Loucy (cell line): Measurements from ENCODE around the gene RUVBL2.
A peak's percentile ranks its signal among the peaks of the same experiment; 100 is the strongest.

Experiments
- H2AFZ ChIP-seq: fragments of 200-600 bp; sonication (generic); 2 replicates; pipeline ENCODE4 v1.6.0; 2016; ENCODE audit warnings: antibody characterized with exemption, mild to moderate bottlenecking, low read length, moderate library complexity
- H3F3A ChIP-seq: fragments of 200-600 bp; 2 replicates; pipeline ENCODE4 v1.6.0; 2016; ENCODE audit warnings: antibody characterized with exemption, low read depth, mild to moderate bottlenecking
- H3K27me3 ChIP-seq: fragments of 200-600 bp; sonication (generic); 2 replicates; pipeline ENCODE4 v1.6.1; 2014; ENCODE audit warnings: low read length, mild to moderate bottlenecking; ENCODE audit not compliant: insufficient read depth, poor library complexity, severe bottlenecking
- H3K36me3 ChIP-seq: fragments of 200-600 bp; sonication (generic); 2 replicates; pipeline ENCODE4 v1.6.1; 2016; ENCODE audit warnings: low read length; ENCODE audit not compliant: insufficient read depth
- H3K4me1 ChIP-seq: fragments of 200-600 bp; sonication (generic); 2 replicates; pipeline ENCODE4 v1.5.1; 2014; ENCODE audit warnings: low read length, mild to moderate bottlenecking; ENCODE audit not compliant: insufficient read depth, poor library complexity, severe bottlenecking
- H3K4me2 ChIP-seq: fragments of 200-600 bp; sonication (generic); 2 replicates; pipeline ENCODE4 v1.6.0; 2014; ENCODE audit warnings: antibody characterized with exemption, low read length, low read depth, mild to moderate bottlenecking; ENCODE audit not compliant: poor library complexity, severe bottlenecking
- H3K4me3 ChIP-seq: fragments of 200-600 bp; sonication (generic); 2 replicates; pipeline ENCODE4 v1.5.1; 2014; ENCODE audit warnings: low read length, mild to moderate bottlenecking, mixed read lengths; ENCODE audit not compliant: poor library complexity, severe bottlenecking
- H3K79me2 ChIP-seq: fragments of 200-600 bp; sonication (generic); 2 replicates; pipeline ENCODE4 v1.6.1; 2014; ENCODE audit warnings: low read length; ENCODE audit not compliant: insufficient read depth
- H3K9ac ChIP-seq: fragments of 200-600 bp; sonication (generic); 2 replicates; pipeline ENCODE4 v1.6.0; 2014; ENCODE audit warnings: mild to moderate bottlenecking, low read depth, low read length, moderate library complexity; ENCODE audit not compliant: poor library complexity, severe bottlenecking
- H3K9me2 ChIP-seq: fragments of 200-600 bp; sonication (generic); replicated peaks from 2 replicates; pipeline ENCODE4 v1.6.1; 2016; ENCODE audit warnings: low read depth, low read length, mixed read lengths
- H3K9me3 ChIP-seq: fragments of 200-600 bp; sonication (generic); 2 replicates; pipeline ENCODE4 v1.6.1; 2014; ENCODE audit warnings: mild to moderate bottlenecking, antibody characterized with exemption, low read length, low read depth; ENCODE audit not compliant: insufficient read depth
- H4K20me1 ChIP-seq: fragments of 200-600 bp; sonication (generic); 2 replicates; pipeline ENCODE4 v1.6.0; 2014; ENCODE audit warnings: antibody characterized with exemption, low read length, mild to moderate bottlenecking; ENCODE audit not compliant: insufficient read depth, poor library complexity, severe bottlenecking
- EZH2phosphoT487 ChIP-seq: fragments of 200-600 bp; IDR thresholded peaks from 2 replicates; pipeline ENCODE4 v1.6.1; 2018; ENCODE audit warnings: antibody characterized with exemption, mild to moderate bottlenecking, moderate library complexity, borderline replicate concordance
- TF ChIP-seq, protein P1 (sequence below): fragments of 200-600 bp; sonication (generic); conservative IDR thresholded peaks from 2 replicates; pipeline ENCODE4 v1.5.1; 2014; ENCODE audit warnings: mild to moderate bottlenecking, antibody characterized with exemption, low read length

The RUVBL2 gene

GRCh38 chr19:48991873-48992580, 1.7 kb upstream of the RUVBL2 start:
- Histone ChIP-seq H3F3A (no peaks in the 10 kb centered on the region), H3K4me2 (peak overlapping the region; percentile 87), H3K9ac (peak overlapping the region; percentile 97), H2AFZ (no peak overlapping the region; the same call in 1 of the 2 replicates), H3K9me3 (no peaks in the 10 kb centered on the region), H3K27me3 (no peaks in the 10 kb centered on the region), H3K36me3 (no peaks in the 10 kb centered on the region; the same call in 1 of the 2 replicates), H3K4me3 (peak overlapping the region; percentile 89), H3K9me2 (no peaks in the 10 kb centered on the region), H3K4me1 (peaks cover 18% of the 10 kb centered on the region), H3K79me2 (peaks cover 64% of the 10 kb centered on the region), H4K20me1 (peaks cover 24% of the 10 kb centered on the region)
- TF ChIP-seq EZH2phosphoT487 = no peak
- TF ChIP-seq, protein P1, sequence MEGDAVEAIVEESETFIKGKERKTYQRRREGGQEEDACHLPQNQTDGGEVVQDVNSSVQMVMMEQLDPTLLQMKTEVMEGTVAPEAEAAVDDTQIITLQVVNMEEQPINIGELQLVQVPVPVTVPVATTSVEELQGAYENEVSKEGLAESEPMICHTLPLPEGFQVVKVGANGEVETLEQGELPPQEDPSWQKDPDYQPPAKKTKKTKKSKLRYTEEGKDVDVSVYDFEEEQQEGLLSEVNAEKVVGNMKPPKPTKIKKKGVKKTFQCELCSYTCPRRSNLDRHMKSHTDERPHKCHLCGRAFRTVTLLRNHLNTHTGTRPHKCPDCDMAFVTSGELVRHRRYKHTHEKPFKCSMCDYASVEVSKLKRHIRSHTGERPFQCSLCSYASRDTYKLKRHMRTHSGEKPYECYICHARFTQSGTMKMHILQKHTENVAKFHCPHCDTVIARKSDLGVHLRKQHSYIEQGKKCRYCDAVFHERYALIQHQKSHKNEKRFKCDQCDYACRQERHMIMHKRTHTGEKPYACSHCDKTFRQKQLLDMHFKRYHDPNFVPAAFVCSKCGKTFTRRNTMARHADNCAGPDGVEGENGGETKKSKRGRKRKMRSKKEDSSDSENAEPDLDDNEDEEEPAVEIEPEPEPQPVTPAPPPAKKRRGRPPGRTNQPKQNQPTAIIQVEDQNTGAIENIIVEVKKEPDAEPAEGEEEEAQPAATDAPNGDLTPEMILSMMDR = no peak

DNA sequence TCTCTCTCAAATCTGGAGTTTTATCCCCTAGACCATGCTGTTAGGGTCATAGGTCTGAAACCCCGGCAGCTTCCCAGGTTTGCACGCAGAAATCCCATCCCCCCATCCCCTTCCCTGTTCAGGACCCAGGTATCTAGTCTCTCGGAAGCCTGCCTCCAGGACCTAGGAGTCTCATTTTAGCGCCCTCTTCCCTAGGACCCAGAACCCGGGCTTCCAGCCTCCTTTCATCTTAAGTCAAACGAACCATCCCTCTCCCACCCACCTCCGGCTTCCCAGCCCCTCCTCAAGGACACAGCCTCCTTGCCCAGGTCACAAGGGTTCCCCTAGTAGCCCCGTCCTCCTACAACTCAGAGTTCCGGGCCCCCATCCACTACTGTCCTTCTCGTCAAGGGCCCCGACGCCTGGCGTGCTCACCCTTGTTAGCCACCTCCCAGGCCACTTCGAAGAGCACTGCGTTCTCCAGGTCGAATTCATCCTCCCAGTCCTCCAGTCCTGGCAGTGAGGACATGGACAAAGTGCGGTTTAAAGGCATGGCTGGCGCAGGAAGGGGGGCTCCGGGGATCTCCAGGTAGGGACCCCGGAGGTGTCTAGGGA, 1.0 kb upstream of the RUVBL2 start:
- Histone ChIP-seq H3K4me3 (peak overlapping the region; percentile 89), H2AFZ (peak overlapping the region; percentile 90)

GRCh38 chr19:48994035-48994386, 324 bp downstream of the RUVBL2 start:
- H4K20me1 ChIP-seq = peaks cover 28% of the 10 kb centered on the region
- H3K9me2 ChIP-seq = no peaks in the 10 kb centered on the region
- H3K9ac ChIP-seq = peak overlapping the region; percentile 95
- peak overlapping the region; percentile 89 for H3K4me3 ChIP-seq
- H3K79me2 ChIP-seq = peaks cover 79% of the 10 kb centered on the region
- TF ChIP-seq, protein P1 = no peak
- no peak for TF ChIP-seq EZH2phosphoT487
- H2AFZ ChIP-seq = 0 out of 2 replicates have a peak overlapping the region, but pooled peaks have one; percentile 83
- H3K4me2 ChIP-seq = peak overlapping the region; percentile 81
- H3F3A ChIP-seq = no peaks in the 10 kb centered on the region
- no peaks in the 10 kb centered on the region for H3K36me3 ChIP-seq
- H3K4me1 ChIP-seq = peaks cover 18% of the 10 kb centered on the region
- H3K9me3 ChIP-seq = no peaks in the 10 kb centered on the region
- H3K27me3 ChIP-seq = no peaks in the 10 kb centered on the region

More for the DNA sequence above, 1.0 kb upstream of the RUVBL2 start:
- Histone ChIP-seq H3F3A (no peaks in the 10 kb centered on the region), H3K36me3 (no peaks in the 10 kb centered on the region; the same call in 1 of the 2 replicates), H3K79me2 (peaks cover 71% of the 10 kb centered on the region), H3K9ac (peak overlapping the region; percentile 97), H3K4me1 (peaks cover 18% of the 10 kb centered on the region), H4K20me1 (peaks cover 24% of the 10 kb centered on the region), H3K9me3 (no peaks in the 10 kb centered on the region), H3K27me3 (no peaks in the 10 kb centered on the region), H3K9me2 (no peaks in the 10 kb centered on the region), H3K4me2 (peak overlapping the region; percentile 87)
- TF ChIP-seq, protein P1 = no peak
- no peak for TF ChIP-seq EZH2phosphoT487
